IMR-90 (cell line): Measurements from ENCODE around the gene ANKRD10. TPM values are rescaled to one million over a fixed set of nuclear protein-coding genes. Genes with fewer than 3 reads are reported as not detected.

ENCODE experiments used
- ATAC-seq: fragments of 200-7000 bp; cut with Tn5 transposase; 2 replicates; pipeline ENCODE4 v1.9.1; 2020; ENCODE audit warnings: low read depth, mild to moderate bottlenecking, moderate library complexity
- BruUV-seq: library from RNA; stranded (reverse); fragments of 400-500 nt; replicated peaks from 2 replicates; lab custom pipeline; 2021; lab: Mats Ljungman, UMichigan
- CTCF ChIA-PET: fragments of 300-600 bp; formaldehyde crosslinking; extraction: SDS; loops from one replicate; lab custom pipeline; 2021; ENCODE audit warnings: antibody characterized with exemption; lab: Yijun Ruan, JAX
- POLR2A ChIA-PET: fragments of 300-600 bp; sonication (Branson Sonifier 250); formaldehyde crosslinking; loops from one replicate; lab custom pipeline; 2022; ENCODE audit warnings: antibody characterized with exemption; ENCODE audit not compliant: unreplicated experiment; lab: Charles Lee
- DNase-seq: peaks from one replicate; pipeline ENCODE4 v3.0.0; 2013
- H2AFZ ChIP-seq: replicated peaks from 2 replicates; pipeline ENCODE3; 2013; ENCODE audit warnings: low read length, mild to moderate bottlenecking; ENCODE audit not compliant: poor library complexity
- H2AK5ac ChIP-seq: 2 replicates; pipeline ENCODE4 v1.6.1; 2013; ENCODE audit warnings: low read depth, low read length, inconsistent platforms
- H2AK9ac ChIP-seq: replicated peaks from 2 replicates; pipeline ENCODE3; 2013; ENCODE audit warnings: mild to moderate bottlenecking, low read depth, low read length, moderate library complexity; ENCODE audit not compliant: poor library complexity
- H2BK120ac ChIP-seq: 2 replicates; pipeline ENCODE4 v1.6.1; 2013; ENCODE audit warnings: low read depth, low read length, inconsistent platforms
- H2BK15ac ChIP-seq: 3 replicates; pipeline ENCODE4 v1.6.1; 2013; ENCODE audit warnings: low read depth, low read length, inconsistent platforms
- H2BK20ac ChIP-seq: 2 replicates; pipeline ENCODE4 v1.6.1; 2013; ENCODE audit warnings: low read depth, mild to moderate bottlenecking, inconsistent platforms, low read length, moderate library complexity
- H2BK5ac ChIP-seq: 2 replicates; pipeline ENCODE4 v1.6.1; 2013; ENCODE audit warnings: mild to moderate bottlenecking, low read depth, low read length, inconsistent platforms; ENCODE audit not compliant: poor library complexity, severe bottlenecking
- H3K14ac ChIP-seq: replicated peaks from 2 replicates; pipeline ENCODE4 v1.6.1; 2013; ENCODE audit warnings: low read depth, low read length, inconsistent platforms
- H3K18ac ChIP-seq: 2 replicates; pipeline ENCODE4 v1.6.1; 2013; ENCODE audit warnings: low read depth, low read length, control low read depth
- H3K23ac ChIP-seq: 2 replicates; pipeline ENCODE4 v1.6.1; 2013; ENCODE audit warnings: low read depth, low read length, inconsistent platforms
- H3K27ac ChIP-seq: 2 replicates; pipeline ENCODE4 v1.5.1; 2013; ENCODE audit warnings: mild to moderate bottlenecking, control low read depth, low read length; ENCODE audit not compliant: insufficient read depth
- H3K27me3 ChIP-seq: 2 replicates; pipeline ENCODE4 v1.6.1; 2013; ENCODE audit warnings: low read length; ENCODE audit not compliant: control insufficient read depth, insufficient read depth
- H3K36me3 ChIP-seq: 2 replicates; pipeline ENCODE4 v1.6.1; 2013; ENCODE audit warnings: low read length, mixed read lengths; ENCODE audit not compliant: control insufficient read depth, insufficient read depth
- H3K4ac ChIP-seq: 2 replicates; pipeline ENCODE4 v1.6.1; 2013; ENCODE audit warnings: low read depth, low read length, inconsistent platforms
- H3K4me1 ChIP-seq: 2 replicates; pipeline ENCODE4 v1.6.1; 2013; ENCODE audit warnings: low read length, mixed read lengths; ENCODE audit not compliant: control insufficient read depth, insufficient read depth
- H3K4me2 ChIP-seq: 2 replicates; pipeline ENCODE4 v1.6.1; 2013; ENCODE audit warnings: low read depth, mild to moderate bottlenecking, control low read depth, low read length, moderate library complexity
- H3K4me3 ChIP-seq: 2 replicates; pipeline ENCODE4 v1.5.1; 2013; ENCODE audit warnings: low read depth, mild to moderate bottlenecking, control low read depth, low read length, moderate library complexity; ENCODE audit not compliant: insufficient read depth
- H3K56ac ChIP-seq: 2 replicates; pipeline ENCODE4 v1.6.1; 2013; ENCODE audit warnings: low read length, inconsistent platforms; ENCODE audit not compliant: insufficient read depth; ENCODE audit errors: extremely low read depth
- H3K79me1 ChIP-seq, 2 experiments: 2 replicates each; pipeline ENCODE4 v1.6.1; 2013; ENCODE audit warnings: low read length in 2 of 2, inconsistent platforms in 1 of 2, low read depth in 1 of 2
- H3K9ac ChIP-seq: 2 replicates; pipeline ENCODE4 v1.6.1; 2013; ENCODE audit warnings: low read depth, low read length, control low read depth
- H3K9me1 ChIP-seq: 2 replicates; pipeline ENCODE4 v1.6.1; 2013; ENCODE audit warnings: low read length, inconsistent platforms; ENCODE audit not compliant: insufficient read depth
- H3K9me3 ChIP-seq: 2 replicates; pipeline ENCODE4 v1.6.1; 2013; ENCODE audit warnings: low read length; ENCODE audit not compliant: control insufficient read depth, insufficient read depth
- H4K20me1 ChIP-seq: 2 replicates; pipeline ENCODE4 v1.6.1; 2013; ENCODE audit warnings: low read length, inconsistent platforms; ENCODE audit not compliant: insufficient read depth
- H4K5ac ChIP-seq: 2 replicates; pipeline ENCODE4 v1.6.1; 2013; ENCODE audit warnings: mild to moderate bottlenecking, low read depth, low read length, control low read depth
- H4K8ac ChIP-seq, 2 experiments: 2 replicates each; pipeline ENCODE4 v1.6.1; 2013; ENCODE audit warnings: low read depth in 2 of 2, low read length in 2 of 2, control low read depth in 1 of 2, inconsistent platforms in 1 of 2
- H4K91ac ChIP-seq: 2 replicates; pipeline ENCODE4 v1.6.1; 2013; ENCODE audit warnings: low read depth, low read length, inconsistent platforms; ENCODE audit not compliant: insufficient read depth
- BHLHE40 ChIP-seq: fragments of 150-350 bp; IDR thresholded peaks from 2 replicates; pipeline ENCODE4 v1.6.1; 2016; ENCODE audit warnings: mild to moderate bottlenecking, low read depth, low read length
- CHD1 ChIP-seq: IDR thresholded peaks from 2 replicates; pipeline ENCODE4 v1.6.1; 2012; ENCODE audit warnings: low read depth, low read length, improper control_type of control experiment
- CTCF ChIP-seq: conservative IDR thresholded peaks from 2 replicates; pipeline ENCODE4 v1.5.1; 2012; ENCODE audit warnings: mild to moderate bottlenecking, low read depth, low read length, improper control_type of control experiment
- POLR2A ChIP-seq: IDR thresholded peaks from 2 replicates; pipeline ENCODE4 v1.6.1; 2012; ENCODE audit warnings: mild to moderate bottlenecking, low read depth, low read length
- RAD21 ChIP-seq: IDR thresholded peaks from 2 replicates; pipeline ENCODE4 v1.6.1; 2012; ENCODE audit warnings: low read length, improper control_type of control experiment
- RCOR1 ChIP-seq: IDR thresholded peaks from 2 replicates; pipeline ENCODE4 v1.6.1; 2012; ENCODE audit warnings: mild to moderate bottlenecking, low read length, improper control_type of control experiment; ENCODE audit not compliant: insufficient replicate concordance
- RFX5 ChIP-seq: IDR thresholded peaks from 2 replicates; pipeline ENCODE4 v1.8.0; 2012; ENCODE audit warnings: low read depth, mild to moderate bottlenecking, low read length, moderate library complexity
- WGBS, 2 experiments: methylation state at CpG; one replicate each; pipeline versions ENCODE4 v1.1.5 to v1.1.7; 2013; ENCODE audit warnings: missing lambda C conversion rate in 2 of 2; ENCODE audit not compliant: insufficient read length in 1 of 2; ENCODE audit errors: extremely low coverage in 2 of 2; 5-methylcytosine and 5-hydroxymethylcytosine counted together
- dilution Hi-C: fragments of 300-500 bp; cut with HindIII; formaldehyde crosslinking; loops from one replicate; pipeline ENCODE4 v1.14.3; 2018; ENCODE audit warnings: low sequenced_read_pairs; ENCODE audit not compliant: unreplicated experiment
- in situ Hi-C: fragments of 300-500 bp; cut with MboI; formaldehyde crosslinking; loops from 3 replicates; pipeline ENCODE4 v1.14.3; 2019; ENCODE audit warnings: low sequenced_read_pairs, inconsistent platforms, mixed read lengths
- intact Hi-C: fragments of 100-400 bp; cut with micrococcal nuclease; formaldehyde crosslinking; loops from 2 replicates; pipeline ENCODE4 v1.10.0; 2022
- polyA plus RNA-seq, 3 experiments: library from polyadenylated mRNA; depleted of rRNA; stranded (reverse); fragments of >200 nt; gene quantifications; 2 replicates each; pipeline ENCODE4 v1.2.3, GENCODE V29; 2012; ENCODE audit warnings: low replicate concordance in 1 of 3
- total RNA-seq: library from RNA; depleted of rRNA; stranded (reverse); fragments of >200 nt; gene quantifications from 2 replicates; pipeline ENCODE4 v1.2.3, GENCODE V29; 2012
- TF ChIP-seq, protein P1 (sequence below): fragments of 150-350 bp; IDR thresholded peaks from 2 replicates; pipeline ENCODE4 v1.6.1; 2016; ENCODE audit warnings: low read depth, mild to moderate bottlenecking, low read length, moderate library complexity, borderline replicate concordance

The ANKRD10 gene
- total and polyA plus RNA-seq, 2 of the 4 experiments (the other 2 are of a cell fraction), result 18.3 to 31.1 TPM

DNA sequence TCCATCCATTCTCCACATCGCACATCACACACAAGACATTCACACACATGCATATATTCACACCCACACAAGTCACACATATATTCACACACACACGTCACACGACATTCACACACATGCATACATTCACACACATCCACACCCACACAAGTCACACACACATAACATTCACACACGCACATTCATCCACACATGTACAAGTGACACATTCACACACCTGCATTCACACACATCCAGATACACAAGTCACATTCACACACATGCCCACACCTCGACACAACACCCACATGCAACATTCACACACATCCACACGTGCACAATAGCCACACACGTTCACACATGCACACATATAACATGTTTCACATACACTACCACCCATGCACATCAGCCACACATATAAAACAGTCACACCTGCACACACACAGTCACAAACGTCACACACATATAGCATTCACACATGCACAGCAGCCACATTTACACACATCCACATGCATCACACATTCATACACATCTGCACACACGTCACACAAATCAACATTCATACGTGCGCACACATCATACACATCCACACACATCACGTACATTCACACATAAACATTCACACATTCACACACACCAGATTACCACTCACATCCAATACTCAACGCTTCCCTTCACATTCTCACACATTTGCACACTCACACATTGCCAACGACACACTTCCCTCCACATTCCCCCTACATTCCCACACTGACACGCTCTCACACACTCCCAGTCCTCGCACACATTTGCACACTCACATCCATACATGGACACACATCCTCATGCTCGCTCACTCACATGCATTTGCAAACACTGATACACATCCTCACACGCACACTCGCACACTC, 41.0 kb downstream of the ANKRD10 start:
- CTCF ChIA-PET, result no interaction called here

More for the DNA sequence above, 41.0 kb downstream of the ANKRD10 start:
- Histone ChIP-seq H3K4me3 (peak overlapping the region; percentile 25), H3K9me3 (no peaks in the 10 kb centered on the region), H2BK120ac (peak overlapping the region; percentile 37; the same call in 1 of the 2 replicates), H3K4ac (peak overlapping the region; percentile 33), H3K14ac (peak overlapping the region; percentile 4; the same call in 1 of the 2 replicates), H2AK9ac (no peak overlapping the region), H3K36me3 (no peaks in the 10 kb centered on the region), H3K9me1 (peaks cover 15% of the 10 kb centered on the region), H2BK20ac (no peak overlapping the region), H3K4me1 (peaks cover 11% of the 10 kb centered on the region; the same call in 1 of the 2 replicates), H2AFZ (peak overlapping the region; percentile 84), H3K27me3 (no peaks in the 10 kb centered on the region), H3K56ac (no peak overlapping the region), H3K79me1 (peaks cover 7 to 14% of the 10 kb centered on the region in 2 experiments; a peak in 2 of 4 replicates), H3K4me2 (peak overlapping the region; percentile 70), H4K5ac (no peak overlapping the region), H4K91ac (peak overlapping the region; percentile 46; the same call in 1 of the 2 replicates), H4K20me1 (no peaks in the 10 kb centered on the region), H2AK5ac (peak overlapping the region; percentile 76), H2BK15ac (no peak overlapping the region), H2BK5ac (peak overlapping the region; percentile 12), H3K18ac (no peak overlapping the region), H3K9ac (peak overlapping the region; percentile 18; the same call in 1 of the 2 replicates), H4K8ac (peak overlapping the region in 1 of 2 experiments; percentile 53; a peak in 2 of 4 replicates), H3K27ac (no peak overlapping the region), H3K23ac (peak overlapping the region; percentile 41)
- ATAC-seq (no peak), DNase-seq (no peak)
- dilution Hi-C loops, result no loop called here
- WGBS, 2 experiments, result 63 to 100% methylated on average over 4 to 17 of the region's 19 CpGs
- no peak for TF ChIP-seq RAD21
- no peak for TF ChIP-seq POLR2A
- TF ChIP-seq RFX5, result no peak
- TF ChIP-seq CTCF, result no peak
- TF ChIP-seq CHD1, result no peak
- TF ChIP-seq BHLHE40, result no peak
- TF ChIP-seq RCOR1, result no peak
- TF ChIP-seq, protein P1, sequence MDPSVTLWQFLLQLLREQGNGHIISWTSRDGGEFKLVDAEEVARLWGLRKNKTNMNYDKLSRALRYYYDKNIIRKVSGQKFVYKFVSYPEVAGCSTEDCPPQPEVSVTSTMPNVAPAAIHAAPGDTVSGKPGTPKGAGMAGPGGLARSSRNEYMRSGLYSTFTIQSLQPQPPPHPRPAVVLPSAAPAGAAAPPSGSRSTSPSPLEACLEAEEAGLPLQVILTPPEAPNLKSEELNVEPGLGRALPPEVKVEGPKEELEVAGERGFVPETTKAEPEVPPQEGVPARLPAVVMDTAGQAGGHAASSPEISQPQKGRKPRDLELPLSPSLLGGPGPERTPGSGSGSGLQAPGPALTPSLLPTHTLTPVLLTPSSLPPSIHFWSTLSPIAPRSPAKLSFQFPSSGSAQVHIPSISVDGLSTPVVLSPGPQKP, result no peak
- BruUV-seq, result no TSS peak
- intact Hi-C loops, result loop anchor here (5.0 kb wide), 2 partner anchors 38 to 178 kb away; no protein-coding TSS in a partner anchor
- POLR2A ChIA-PET, result no interaction called here
- in situ Hi-C loops, result no loop called here
